K562 (cell line): Measurements from ENCODE around the gene ZC3H10. TPM values are rescaled to one million over a fixed set of nuclear protein-coding genes. Genes with fewer than 3 reads are reported as not detected.

Source experiments
- CSDE1 ChIP-seq, 2 experiments: fragments of 450-650 bp; IDR thresholded peaks; 2 replicates each; pipeline ENCODE4 v1.6.1; 2016; ENCODE audit warnings: mild to moderate bottlenecking in 1 of 2
- HNRNPUL1 ChIP-seq: fragments of 200-400 bp; formaldehyde crosslinking; IDR thresholded peaks from 2 replicates; pipeline ENCODE4 v1.6.1; 2017; ENCODE audit warnings: low read length
- HOXB6 ChIP-seq: fragments of 250-450 bp; sonication (Bioruptor Pico); IDR thresholded peaks from 2 replicates; pipeline ENCODE4 v1.5.1; 2022; ENCODE audit warnings: mild to moderate bottlenecking, borderline replicate concordance
- ILF3 ChIP-seq: fragments of 450-650 bp; IDR thresholded peaks from 2 replicates; pipeline ENCODE4 v1.6.1; 2018; ENCODE audit warnings: antibody characterized with exemption, mild to moderate bottlenecking, moderate library complexity, borderline replicate concordance
- KHSRP ChIP-seq: fragments of 450-650 bp; IDR thresholded peaks from 2 replicates; pipeline ENCODE4 v1.6.1; 2017
- MCM2 ChIP-seq: fragments of 450-650 bp; IDR thresholded peaks from 2 replicates; pipeline ENCODE4 v1.6.1; 2017; ENCODE audit warnings: low read depth, mild to moderate bottlenecking
- MED1 ChIP-seq: sonication (generic); formaldehyde crosslinking; IDR thresholded peaks from 2 replicates; pipeline ENCODE4 v1.8.1; 2023; ENCODE audit warnings: missing genetic modification reagents, borderline replicate concordance
- MTA2 ChIP-seq: fragments of 450-650 bp; IDR thresholded peaks from 2 replicates; pipeline ENCODE4 v1.6.1; 2016; ENCODE audit warnings: low read depth
- NCOA4 ChIP-seq: fragments of 450-650 bp; IDR thresholded peaks from 2 replicates; pipeline ENCODE4 v1.6.1; 2018; ENCODE audit warnings: mild to moderate bottlenecking; ENCODE audit not compliant: partially characterized antibody
- NFE2L1 ChIP-seq: fragments of 450-650 bp; IDR thresholded peaks from 2 replicates; pipeline ENCODE4 v1.6.1; 2016; ENCODE audit warnings: missing genetic modification characterization, low read depth, mild to moderate bottlenecking, missing compliant biosample characterization, moderate library complexity, borderline replicate concordance
- NFRKB ChIP-seq: fragments of 450-650 bp; IDR thresholded peaks from 2 replicates; pipeline ENCODE4 v1.6.1; 2016; ENCODE audit warnings: low read depth
- PHF8 ChIP-seq: fragments of 200-600 bp; sonication (generic); IDR thresholded peaks from 2 replicates; pipeline ENCODE4 v1.6.1; 2012; ENCODE audit warnings: mixed run types, mild to moderate bottlenecking, inconsistent platforms, low read length, moderate library complexity, borderline replicate concordance
- PRPF4 ChIP-seq: fragments of 200-400 bp; formaldehyde crosslinking; IDR thresholded peaks from one replicate; pipeline ENCODE4 v1.6.1; 2017; ENCODE audit warnings: low read length, low read depth, mild to moderate bottlenecking; ENCODE audit not compliant: insufficient read depth, poor library complexity, severe bottlenecking
- RBM17 ChIP-seq: fragments of 200-400 bp; formaldehyde crosslinking; IDR thresholded peaks from 2 replicates; pipeline ENCODE4 v1.6.1; 2017; ENCODE audit warnings: low read depth, mild to moderate bottlenecking, low read length, borderline replicate concordance
- RHOXF2B ChIP-seq: fragments of 250-450 bp; sonication (Bioruptor Pico); conservative IDR thresholded peaks from 2 replicates; pipeline ENCODE4 v1.5.1; 2021
- SIX5 ChIP-seq, 2 experiments: IDR thresholded peaks; 2 replicates each; pipeline ENCODE4 v1.6.1; 2011; ENCODE audit warnings: low read length in 2 of 2, borderline replicate concordance in 1 of 2, low read depth in 1 of 2, mild to moderate bottlenecking in 1 of 2, moderate library complexity in 1 of 2; ENCODE audit not compliant: insufficient read depth in 1 of 2
- SMARCB1 ChIP-seq: IDR thresholded peaks from 2 replicates; pipeline ENCODE4 v1.6.1; 2011; ENCODE audit warnings: improper control_type of control experiment, low read depth; ENCODE audit not compliant: insufficient read length
- TBP ChIP-seq: optimal IDR thresholded peaks from 2 replicates; pipeline ENCODE3; 2011; ENCODE audit warnings: low read depth, low read length, improper control_type of control experiment
- TEAD1 ChIP-seq, 2 experiments: fragments of 450-650 bp in 1 of 2; sonication (generic) in 1 of 2; formaldehyde crosslinking; IDR thresholded peaks; 2 replicates each; pipeline versions ENCODE4 v1.4.0 to v1.8.0; 2020 to 2022; ENCODE audit warnings: mild to moderate bottlenecking in 2 of 2, missing genetic modification reagents in 1 of 2
- TFAM ChIP-seq: fragments of 250-450 bp; sonication (Bioruptor Pico); conservative IDR thresholded peaks from 2 replicates; pipeline ENCODE4 v1.5.0; 2021; ENCODE audit warnings: mild to moderate bottlenecking, moderate library complexity
- ZNF707 ChIP-seq: fragments of 250-450 bp; sonication (Bioruptor Pico); conservative IDR thresholded peaks from 2 replicates; pipeline ENCODE4 v1.8.0; 2022; ENCODE audit warnings: inconsistent platforms, mild to moderate bottlenecking, moderate library complexity
- polyA plus RNA-seq, 8 experiments: library from polyadenylated mRNA; depleted of rRNA in 4 of 8; stranded (reverse) in 5 of 8; unstranded in 3 of 8; fragments of >200 nt; fragmentation: Nextera tagmentation in 2 of 8; fragmentation: Illumina TruSeq in 1 of 8; extraction: Ambion mirVana in 2 of 8; extraction: Trizol in 1 of 8; gene quantifications; 2 replicates each; pipeline versions ENCODE4 v1.2.1 to v1.2.3, GENCODE V29; 2011 to 2014; ENCODE audit warnings: inconsistent platforms in 1 of 8, missing spikeins in 1 of 8
- total RNA-seq, 7 experiments: library from RNA; depleted of rRNA in 6 of 7; stranded (reverse); fragments of >200 nt in 6 of 7; fragmentation: Illumina TruSeq in 2 of 7; extraction: Trizol in 2 of 7; gene quantifications; 2 replicates each; pipeline versions ENCODE4 v1.2.1 to v1.2.3, GENCODE V29; 2011 to 2021; ENCODE audit warnings: low replicate concordance in 1 of 7
- TF ChIP-seq, protein P1 (sequence below): fragments of 450-650 bp; IDR thresholded peaks from 2 replicates; pipeline ENCODE4 v1.6.1; 2017; ENCODE audit warnings: mild to moderate bottlenecking, moderate library complexity
- TF ChIP-seq, protein P2 (sequence below): fragments of 250-450 bp; sonication (Bioruptor Pico); IDR thresholded peaks from 2 replicates; pipeline ENCODE4 v1.9.0; 2021; ENCODE audit warnings: mild to moderate bottlenecking
- TF ChIP-seq, protein P3 (sequence below): fragments of 250-450 bp; sonication (Bioruptor Pico); IDR thresholded peaks from 2 replicates; pipeline ENCODE4 v1.4.0; 2020; ENCODE audit warnings: borderline replicate concordance
- TF ChIP-seq, protein P4 (sequence below), 2 experiments: fragments of 200-800 bp in 1 of 2; sonication (Bioruptor generic) in 1 of 2; sonication (generic) in 1 of 2; formaldehyde crosslinking in 1 of 2; IDR thresholded peaks in 1 of 2; conservative IDR thresholded peaks in 1 of 2; 2 replicates each; pipeline versions ENCODE4 v1.5.0 to v1.6.1; 2016 to 2020; ENCODE audit warnings: missing compliant biosample characterization in 1 of 2, missing genetic modification characterization in 1 of 2, missing genetic modification reagents in 1 of 2

The ZC3H10 gene
- total and polyA plus RNA-seq, 9 of the 15 experiments (the other 6 are each of a cell fraction or from before 2014, with no cell fraction given) = 0.31 to 4.1 (median 1.6) TPM

DNA sequence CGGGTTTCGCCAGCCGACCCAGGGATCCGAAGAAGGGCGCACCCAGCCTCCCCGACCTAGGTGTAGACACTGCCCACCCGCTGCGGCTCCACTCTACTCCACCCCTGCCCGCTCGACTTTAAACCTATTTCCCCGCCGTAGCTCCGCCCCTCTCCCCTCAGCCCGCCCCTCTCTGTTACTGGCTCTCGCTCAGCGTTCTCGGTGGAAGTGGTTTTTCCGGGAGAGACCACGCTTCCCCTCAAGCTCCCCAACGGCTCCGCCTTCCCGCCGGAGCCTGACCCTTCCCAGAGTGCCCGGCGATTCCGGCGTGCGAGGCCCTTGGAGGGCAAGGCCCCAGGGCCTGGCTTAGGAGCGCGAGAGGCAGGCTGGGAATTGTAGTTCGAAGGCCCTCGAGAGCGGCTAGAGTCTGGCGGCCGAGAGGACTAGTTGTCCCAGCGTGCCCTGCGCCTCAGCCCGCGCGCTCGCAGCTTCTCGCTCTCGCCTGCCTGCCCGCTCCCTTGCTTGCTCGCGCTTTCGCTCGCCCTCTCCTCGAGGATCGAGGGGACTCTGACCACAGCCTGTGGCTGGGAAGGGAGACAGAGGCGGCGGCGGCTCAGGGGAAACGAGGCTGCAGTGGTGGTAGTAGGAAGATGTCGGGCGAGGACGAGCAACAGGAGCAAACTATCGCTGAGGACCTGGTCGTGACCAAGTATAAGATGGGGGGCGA is 13.8 kb upstream of the ZC3H10 start, which contains the start of gene PA2G4 (continued):
- TF ChIP-seq PRPF4 = no peak
- TF ChIP-seq RBM17 = no peak
- TF ChIP-seq MCM2 = no peak
- no peak for TF ChIP-seq HOXB6
- TF ChIP-seq NCOA4 = no peak
- no peak for TF ChIP-seq MTA2
- TF ChIP-seq, protein P1, sequence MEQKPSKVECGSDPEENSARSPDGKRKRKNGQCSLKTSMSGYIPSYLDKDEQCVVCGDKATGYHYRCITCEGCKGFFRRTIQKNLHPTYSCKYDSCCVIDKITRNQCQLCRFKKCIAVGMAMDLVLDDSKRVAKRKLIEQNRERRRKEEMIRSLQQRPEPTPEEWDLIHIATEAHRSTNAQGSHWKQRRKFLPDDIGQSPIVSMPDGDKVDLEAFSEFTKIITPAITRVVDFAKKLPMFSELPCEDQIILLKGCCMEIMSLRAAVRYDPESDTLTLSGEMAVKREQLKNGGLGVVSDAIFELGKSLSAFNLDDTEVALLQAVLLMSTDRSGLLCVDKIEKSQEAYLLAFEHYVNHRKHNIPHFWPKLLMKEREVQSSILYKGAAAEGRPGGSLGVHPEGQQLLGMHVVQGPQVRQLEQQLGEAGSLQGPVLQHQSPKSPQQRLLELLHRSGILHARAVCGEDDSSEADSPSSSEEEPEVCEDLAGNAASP = no peak
- no peak for TF ChIP-seq TFAM (CRISPR knock-in tag)
- TF ChIP-seq, protein P2, sequence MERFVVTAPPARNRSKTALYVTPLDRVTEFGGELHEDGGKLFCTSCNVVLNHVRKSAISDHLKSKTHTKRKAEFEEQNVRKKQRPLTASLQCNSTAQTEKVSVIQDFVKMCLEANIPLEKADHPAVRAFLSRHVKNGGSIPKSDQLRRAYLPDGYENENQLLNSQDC (CRISPR knock-in tag) = no peak
- TF ChIP-seq ILF3 = no peak
- peak; percentile 91; the same call in 1 of the 2 replicates for TF ChIP-seq PHF8
- TF ChIP-seq NFE2L1 (tag) = no peak
- TF ChIP-seq RHOXF2B = no peak
- TF ChIP-seq SMARCB1 = no peak
- TF ChIP-seq TEAD1 (CRISPR knock-in tag; IDR thresholded peaks at IDR 0.05) = peak in 1 of 2 experiments; percentile 89; a peak in 2 of 4 replicates
- TF ChIP-seq, protein P3, sequence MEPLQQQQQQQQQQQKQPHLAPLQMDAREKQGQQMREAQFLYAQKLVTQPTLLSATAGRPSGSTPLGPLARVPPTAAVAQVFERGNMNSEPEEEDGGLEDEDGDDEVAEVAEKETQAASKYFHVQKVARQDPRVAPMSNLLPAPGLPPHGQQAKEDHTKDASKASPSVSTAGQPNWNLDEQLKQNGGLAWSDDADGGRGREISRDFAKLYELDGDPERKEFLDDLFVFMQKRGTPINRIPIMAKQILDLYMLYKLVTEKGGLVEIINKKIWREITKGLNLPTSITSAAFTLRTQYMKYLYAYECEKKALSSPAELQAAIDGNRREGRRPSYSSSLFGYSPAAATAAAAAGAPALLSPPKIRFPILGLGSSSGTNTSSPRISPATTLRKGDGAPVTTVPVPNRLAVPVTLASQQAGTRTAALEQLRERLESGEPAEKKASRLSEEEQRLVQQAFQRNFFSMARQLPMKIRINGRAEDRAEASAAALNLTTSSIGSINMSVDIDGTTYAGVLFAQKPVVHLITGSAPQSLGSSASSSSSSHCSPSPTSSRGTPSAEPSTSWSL (CRISPR knock-in tag) = no peak
- TF ChIP-seq KHSRP = no peak
- TF ChIP-seq, protein P4, sequence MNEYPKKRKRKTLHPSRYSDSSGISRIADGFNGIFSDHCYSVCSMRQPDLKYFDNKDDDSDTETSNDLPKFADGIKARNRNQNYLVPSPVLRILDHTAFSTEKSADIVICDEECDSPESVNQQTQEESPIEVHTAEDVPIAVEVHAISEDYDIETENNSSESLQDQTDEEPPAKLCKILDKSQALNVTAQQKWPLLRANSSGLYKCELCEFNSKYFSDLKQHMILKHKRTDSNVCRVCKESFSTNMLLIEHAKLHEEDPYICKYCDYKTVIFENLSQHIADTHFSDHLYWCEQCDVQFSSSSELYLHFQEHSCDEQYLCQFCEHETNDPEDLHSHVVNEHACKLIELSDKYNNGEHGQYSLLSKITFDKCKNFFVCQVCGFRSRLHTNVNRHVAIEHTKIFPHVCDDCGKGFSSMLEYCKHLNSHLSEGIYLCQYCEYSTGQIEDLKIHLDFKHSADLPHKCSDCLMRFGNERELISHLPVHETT (CRISPR knock-in tag; conservative IDR thresholded peaks at IDR 0.05 in 1 of 2, IDR thresholded peaks at IDR 0.05 in 1 of 2) = peak in 1 of 2 experiments; percentile 90; a peak in 2 of 4 replicates
- no peak for TF ChIP-seq MED1 (CRISPR knock-in tag)
- TF ChIP-seq ZNF707 = no peak
- TF ChIP-seq CSDE1 (IDR thresholded peaks at IDR 0.05) = no peak
- no peak for TF ChIP-seq NFRKB
- TF ChIP-seq TBP = peak; percentile 94
- peak; percentile 85 to 92 for TF ChIP-seq SIX5 (IDR thresholded peaks at IDR 0.05; ENCODE audit: borderline replicate concordance in 1 of 2, insufficient read depth in 1 of 2, low read depth in 1 of 2, low read length in 2 of 2)
- no peak for TF ChIP-seq HNRNPUL1
